PC-3 (cell line): ENCODE data around the gene TMEM200C. TPM values are rescaled to one million over a fixed set of nuclear protein-coding genes. Genes with fewer than 3 reads are reported as not detected.

Source experiments
- ATAC-seq: fragments of 200-7000 bp; cut with Tn5 transposase; 2 replicates; pipeline ENCODE4 v1.9.1; 2020; ENCODE audit warnings: mild to moderate bottlenecking, moderate library complexity
- BruUV-seq: library from RNA; stranded (reverse); fragments of 400-500 nt; replicated peaks from 2 replicates; lab custom pipeline; 2021; lab: Mats Ljungman, UMichigan
- CTCF ChIA-PET: fragments of 300-600 bp; sonication (Branson Sonifier 250); formaldehyde crosslinking; loops from one replicate; lab custom pipeline; 2022; ENCODE audit warnings: antibody characterized with exemption; lab: Charles Lee
- POLR2A ChIA-PET: fragments of 300-600 bp; sonication (Branson Sonifier 250); formaldehyde crosslinking; loops from one replicate; lab custom pipeline; 2022; ENCODE audit warnings: antibody characterized with exemption; ENCODE audit not compliant: unreplicated experiment; lab: Charles Lee
- DNase-seq: peaks from one replicate; pipeline ENCODE4 v3.0.0-alpha.2; 2015
- H2AFZ ChIP-seq: fragments of 300-600 bp; sonication (generic); 2 replicates; pipeline ENCODE4 v1.6.0; 2016; ENCODE audit warnings: antibody characterized with exemption, low read length
- H3F3A ChIP-seq: fragments of 300-600 bp; sonication (generic); one replicate; pipeline ENCODE4 v1.6.0; 2017; ENCODE audit warnings: antibody characterized with exemption, low read length, control low read depth, mild to moderate bottlenecking; ENCODE audit not compliant: unreplicated experiment
- H3K27ac ChIP-seq: fragments of 300-600 bp; sonication (generic); 2 replicates; pipeline ENCODE4 v1.5.1; 2016; ENCODE audit warnings: mild to moderate bottlenecking, low read length
- H3K27me3 ChIP-seq: fragments of 300-600 bp; sonication (generic); 2 replicates; pipeline ENCODE4 v1.6.1; 2016; ENCODE audit warnings: low read length, mixed read lengths
- H3K36me3 ChIP-seq: fragments of 300-600 bp; sonication (generic); 2 replicates; pipeline ENCODE4 v1.6.1; 2016; ENCODE audit warnings: low read depth, mixed run types, low read length, mixed read lengths
- H3K4me1 ChIP-seq: fragments of 300-600 bp; sonication (generic); 2 replicates; pipeline ENCODE4 v1.5.1; 2016; ENCODE audit warnings: low read length; ENCODE audit not compliant: insufficient read depth
- H3K4me2 ChIP-seq: fragments of 300-600 bp; sonication (generic); 2 replicates; pipeline ENCODE4 v1.6.0; 2016; ENCODE audit warnings: low read length
- H3K4me3 ChIP-seq: fragments of 300-600 bp; sonication (generic); 2 replicates; pipeline ENCODE4 v1.5.1; 2016; ENCODE audit warnings: mild to moderate bottlenecking, low read length, mixed read lengths
- H3K79me2 ChIP-seq: fragments of 300-600 bp; sonication (generic); 2 replicates; pipeline ENCODE4 v1.6.1; 2017; ENCODE audit warnings: low read length, mixed read lengths
- H3K9ac ChIP-seq: fragments of 300-600 bp; sonication (generic); 2 replicates; pipeline ENCODE4 v1.6.0; 2016; ENCODE audit warnings: mild to moderate bottlenecking, low read length
- H3K9me2 ChIP-seq: fragments of 300-600 bp; sonication (generic); replicated peaks from 2 replicates; pipeline ENCODE4 v1.6.1; 2016; ENCODE audit warnings: mixed run types, low read length, mixed read lengths
- H3K9me3 ChIP-seq: fragments of 300-600 bp; sonication (generic); 2 replicates; pipeline ENCODE4 v1.6.1; 2016; ENCODE audit warnings: low read length, mixed read lengths
- H4K20me1 ChIP-seq: fragments of 300-600 bp; sonication (generic); 2 replicates; pipeline ENCODE4 v1.6.1; 2016; ENCODE audit warnings: low read length, mixed read lengths
- CTCF ChIP-seq: fragments of 300-600 bp; sonication (generic); conservative IDR thresholded peaks from 2 replicates; pipeline ENCODE4 v1.5.1; 2017; ENCODE audit warnings: antibody characterized with exemption, low read depth, mild to moderate bottlenecking, low read length
- EZH2 ChIP-seq: fragments of 300-600 bp; sonication (generic); IDR thresholded peaks from one replicate; pipeline ENCODE4 v1.6.1; 2017; ENCODE audit warnings: antibody characterized with exemption, mild to moderate bottlenecking, low read length; ENCODE audit not compliant: unreplicated experiment
- EZH2phosphoT487 ChIP-seq: fragments of 300-600 bp; sonication (generic); IDR thresholded peaks from 2 replicates; pipeline ENCODE4 v1.6.1; 2018; ENCODE audit warnings: mild to moderate bottlenecking, antibody characterized with exemption, low read length, borderline replicate concordance
- intact Hi-C: fragments of 100-400 bp; cut with micrococcal nuclease; formaldehyde crosslinking; loops from 2 replicates; pipeline ENCODE4 v1.9.0; 2023
- total RNA-seq: library from RNA; depleted of rRNA; stranded (reverse); fragments of >200 nt; gene quantifications from 2 replicates; pipeline ENCODE4 v1.2.3, GENCODE V29; 2014

TMEM200C gene
- total RNA-seq, 1 experiment from 2014 or later = 6.5 TPM

- Histone ChIP-seq H4K20me1 (no peaks in the 10 kb centered on the region), H3K79me2 (no peaks in the 10 kb centered on the region), H3K27ac (no peak overlapping the region), H3K9ac (no peak overlapping the region), H3K4me2 (no peak overlapping the region), H3K4me3 (no peak overlapping the region), H3K36me3 (no peaks in the 10 kb centered on the region), H3K9me2 (no peaks in the 10 kb centered on the region), H3K4me1 (no peaks in the 10 kb centered on the region), H2AFZ (no peak overlapping the region), H3K9me3 (no peaks in the 10 kb centered on the region), H3F3A (no peaks in the 10 kb centered on the region), H3K27me3 (peaks cover 51% of the 10 kb centered on the region)
- POLR2A ChIA-PET = no interaction called here
- intact Hi-C loops = no loop called here
- DNase-seq = no peak
- no TSS peak for BruUV-seq
- ATAC-seq = no peak
- no peak for TF ChIP-seq EZH2phosphoT487
- no peak for TF ChIP-seq CTCF
- no peak for TF ChIP-seq EZH2
- CTCF ChIA-PET = no interaction called here
Measured at GRCh38 chr18:5857180-5857579, 38.1 kb downstream of the TMEM200C start.

- Histone ChIP-seq H3K9ac (no peak overlapping the region), H3K4me1 (no peaks in the 10 kb centered on the region), H3F3A (no peaks in the 10 kb centered on the region), H3K79me2 (no peaks in the 10 kb centered on the region), H3K4me2 (no peak overlapping the region), H4K20me1 (no peaks in the 10 kb centered on the region), H3K9me3 (no peaks in the 10 kb centered on the region), H3K4me3 (no peak overlapping the region), H2AFZ (no peak overlapping the region), H3K36me3 (no peaks in the 10 kb centered on the region), H3K27ac (no peak overlapping the region), H3K9me2 (no peaks in the 10 kb centered on the region), H3K27me3 (peaks cover 70% of the 10 kb centered on the region)
- DNase-seq (no peak), ATAC-seq (no peak)
- intact Hi-C loops = loop anchor here (5.0 kb wide), 1 partner anchor 1034 kb away; no protein-coding TSS in a partner anchor
- POLR2A ChIA-PET = no interaction called here
- BruUV-seq = no TSS peak
- no peak for TF ChIP-seq CTCF
- TF ChIP-seq EZH2phosphoT487 = no peak
- no peak for TF ChIP-seq EZH2
- CTCF ChIA-PET = no interaction called here
Measured at GRCh38 chr18:5853253-5853652, 42.1 kb downstream of the TMEM200C start.

- Histone ChIP-seq H3K9me2 (no peaks in the 10 kb centered on the region), H3F3A (no peaks in the 10 kb centered on the region), H3K79me2 (no peaks in the 10 kb centered on the region), H3K4me3 (no peak overlapping the region), H3K4me2 (no peak overlapping the region), H2AFZ (no peak overlapping the region), H3K27me3 (peaks cover 59% of the 10 kb centered on the region), H3K36me3 (no peaks in the 10 kb centered on the region), H3K9ac (no peak overlapping the region), H3K27ac (no peak overlapping the region), H4K20me1 (no peaks in the 10 kb centered on the region), H3K9me3 (no peaks in the 10 kb centered on the region), H3K4me1 (no peaks in the 10 kb centered on the region)
- POLR2A ChIA-PET = no interaction called here
- BruUV-seq = no TSS peak
- CTCF ChIA-PET = no interaction called here
- intact Hi-C loops = loop anchor here (5.0 kb wide), 1 partner anchor 1035 kb away; no protein-coding TSS in a partner anchor
- DNase-seq (peak; percentile 36), ATAC-seq (peak; percentile 48; the same call in 1 of the 2 replicates)
- TF ChIP-seq CTCF (peak; percentile 61), EZH2 (no peak)
Measured at GRCh38 chr18:5851998-5852397, 43.3 kb downstream of the TMEM200C start.
